GM20000 (cell line): ENCODE measurements around the gene CEP128.

ENCODE experiments used
- DNase-seq: peaks from one replicate; pipeline ENCODE4 v3.0.0; 2012; ENCODE audit warnings: low spot score
- TF ChIP-seq, protein P1 (sequence below): IDR thresholded peaks from 2 replicates; pipeline ENCODE4 v1.5.1; 2012; ENCODE audit warnings: mild to moderate bottlenecking, control low read depth; ENCODE audit errors: extremely low read depth, missing control alignments

The CEP128 gene

GRCh38 chr14:80477388-80478160 is 464.0 kb downstream of the CEP128 start:
- no peak for DNase-seq
- TF ChIP-seq, protein P1, sequence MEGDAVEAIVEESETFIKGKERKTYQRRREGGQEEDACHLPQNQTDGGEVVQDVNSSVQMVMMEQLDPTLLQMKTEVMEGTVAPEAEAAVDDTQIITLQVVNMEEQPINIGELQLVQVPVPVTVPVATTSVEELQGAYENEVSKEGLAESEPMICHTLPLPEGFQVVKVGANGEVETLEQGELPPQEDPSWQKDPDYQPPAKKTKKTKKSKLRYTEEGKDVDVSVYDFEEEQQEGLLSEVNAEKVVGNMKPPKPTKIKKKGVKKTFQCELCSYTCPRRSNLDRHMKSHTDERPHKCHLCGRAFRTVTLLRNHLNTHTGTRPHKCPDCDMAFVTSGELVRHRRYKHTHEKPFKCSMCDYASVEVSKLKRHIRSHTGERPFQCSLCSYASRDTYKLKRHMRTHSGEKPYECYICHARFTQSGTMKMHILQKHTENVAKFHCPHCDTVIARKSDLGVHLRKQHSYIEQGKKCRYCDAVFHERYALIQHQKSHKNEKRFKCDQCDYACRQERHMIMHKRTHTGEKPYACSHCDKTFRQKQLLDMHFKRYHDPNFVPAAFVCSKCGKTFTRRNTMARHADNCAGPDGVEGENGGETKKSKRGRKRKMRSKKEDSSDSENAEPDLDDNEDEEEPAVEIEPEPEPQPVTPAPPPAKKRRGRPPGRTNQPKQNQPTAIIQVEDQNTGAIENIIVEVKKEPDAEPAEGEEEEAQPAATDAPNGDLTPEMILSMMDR = no peak

- DNase-seq = no peak
- TF ChIP-seq, protein P1 = no peak
These were observed 466.5 kb downstream of the CEP128 start for GRCh38 chr14:80475074-80475473.

- DNase-seq = no peak
- TF ChIP-seq, protein P1 = no peak
These were observed 473.0 kb downstream of the CEP128 start for GRCh38 chr14:80468331-80469122.

DNA sequence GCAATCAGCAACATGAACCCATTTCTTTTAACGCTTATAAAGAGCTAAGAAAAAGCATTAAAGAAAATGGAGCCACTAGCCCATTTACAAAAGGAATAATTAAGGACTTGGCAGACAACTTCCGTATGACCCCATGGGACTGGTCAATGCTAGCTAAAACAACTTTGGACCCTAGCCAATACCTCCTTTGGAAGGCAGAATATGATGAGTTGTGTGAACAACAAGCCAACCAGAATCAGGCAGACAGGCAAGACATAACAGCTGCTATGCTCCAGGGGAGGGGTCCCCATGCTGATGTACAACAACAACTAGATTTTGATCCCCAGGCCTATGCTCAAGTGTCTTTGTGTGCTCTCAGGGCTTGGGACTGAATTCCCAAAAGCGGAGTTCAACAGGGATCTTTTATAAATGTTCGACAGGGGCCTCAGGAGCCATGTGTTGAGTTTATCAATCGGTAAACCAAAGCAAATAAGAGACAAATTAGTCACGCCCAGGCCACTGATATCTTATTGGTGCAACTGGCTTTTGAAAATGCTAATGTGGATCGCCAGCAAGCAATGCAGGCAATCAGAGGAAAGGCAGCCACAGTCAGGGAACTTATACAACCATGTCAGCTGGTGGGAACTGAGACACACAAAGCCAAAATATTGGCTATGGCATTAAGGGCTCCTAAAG is 475.9 kb downstream of the CEP128 start:
- DNase-seq = no peak

DNA sequence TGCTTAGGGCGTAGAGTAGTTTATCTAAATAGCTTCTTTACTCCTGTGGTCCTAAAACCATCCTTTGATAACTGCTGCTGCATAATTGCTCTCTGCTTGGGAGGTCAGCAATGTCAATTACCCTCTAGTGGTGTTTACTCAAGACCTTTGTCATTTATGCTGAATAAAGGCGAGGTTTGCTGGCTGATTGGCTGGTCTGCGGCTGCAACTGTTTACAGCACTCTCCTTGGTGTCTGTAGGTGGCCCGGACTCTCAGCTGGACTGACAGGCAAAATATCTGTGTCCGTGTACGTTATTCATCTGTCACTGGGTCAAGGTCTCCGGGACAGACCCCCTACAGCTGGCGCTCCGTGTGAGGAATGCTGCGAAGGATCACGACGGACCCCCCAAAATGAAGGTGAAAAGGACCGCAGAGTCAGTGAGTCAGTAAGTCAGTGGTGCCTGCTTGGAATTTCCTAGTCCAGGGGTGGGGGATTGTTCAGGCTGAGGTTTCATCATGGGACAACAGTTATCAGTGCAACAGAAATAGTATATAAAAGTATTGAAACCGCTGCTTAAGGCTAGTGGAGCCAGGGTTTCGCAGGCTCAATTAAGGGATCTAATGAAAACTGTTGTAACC is 476.9 kb downstream of the CEP128 start:
- no peak for DNase-seq
- TF ChIP-seq, protein P1 = no peak

More for the DNA sequence above, 475.9 kb downstream of the CEP128 start:
- TF ChIP-seq, protein P1 = no peak

GRCh38 chr14:80456209-80456608 is 485.3 kb downstream of the CEP128 start:
- TF ChIP-seq, protein P1 = no peak
- no peak for DNase-seq
